ENCODE measurements around the gene NPTX1. TPM values are rescaled to one million over a fixed set of nuclear protein-coding genes. Genes with fewer than 3 reads are reported as not detected.
A peak's percentile ranks its signal among the peaks of the same experiment; 100 is the strongest.

The NPTX1 gene
- total and polyA plus RNA-seq, 12 donors: 0.30 to 68.2 (median 5.5) TPM

GRCh38 chr17:80512233-80512632 lies 35.8 kb upstream of the NPTX1 start:
- H3K36me3 ChIP-seq (replicated peaks in 1 of 2): no peaks in the 10 kb centered on the region
- H3K4me1 ChIP-seq (replicated peaks in 1 of 2): peaks cover 14 to 17% of the 10 kb centered on the region in 2 donors
- no peaks in the 10 kb centered on the region for H3K9me3 ChIP-seq (replicated peaks in 1 of 3)
- peaks cover 6% of the 10 kb centered on the region for H3K27me3 ChIP-seq
- peak overlapping the region in 3 of 5 donors; percentile 8 to 83 (median 67) for H3K27ac ChIP-seq
- TF ChIP-seq, protein P1, sequence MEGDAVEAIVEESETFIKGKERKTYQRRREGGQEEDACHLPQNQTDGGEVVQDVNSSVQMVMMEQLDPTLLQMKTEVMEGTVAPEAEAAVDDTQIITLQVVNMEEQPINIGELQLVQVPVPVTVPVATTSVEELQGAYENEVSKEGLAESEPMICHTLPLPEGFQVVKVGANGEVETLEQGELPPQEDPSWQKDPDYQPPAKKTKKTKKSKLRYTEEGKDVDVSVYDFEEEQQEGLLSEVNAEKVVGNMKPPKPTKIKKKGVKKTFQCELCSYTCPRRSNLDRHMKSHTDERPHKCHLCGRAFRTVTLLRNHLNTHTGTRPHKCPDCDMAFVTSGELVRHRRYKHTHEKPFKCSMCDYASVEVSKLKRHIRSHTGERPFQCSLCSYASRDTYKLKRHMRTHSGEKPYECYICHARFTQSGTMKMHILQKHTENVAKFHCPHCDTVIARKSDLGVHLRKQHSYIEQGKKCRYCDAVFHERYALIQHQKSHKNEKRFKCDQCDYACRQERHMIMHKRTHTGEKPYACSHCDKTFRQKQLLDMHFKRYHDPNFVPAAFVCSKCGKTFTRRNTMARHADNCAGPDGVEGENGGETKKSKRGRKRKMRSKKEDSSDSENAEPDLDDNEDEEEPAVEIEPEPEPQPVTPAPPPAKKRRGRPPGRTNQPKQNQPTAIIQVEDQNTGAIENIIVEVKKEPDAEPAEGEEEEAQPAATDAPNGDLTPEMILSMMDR (IDR thresholded peaks at IDR 0.05): no peak
- TF ChIP-seq POLR2A (IDR thresholded peaks at IDR 0.05): no peak
- no peak overlapping the region for H3K4me3 ChIP-seq
- intact Hi-C loops (cut with DNase I): no loop called here
- WGBS, 4 donors: 66 to 82% (median 72%) methylated on average over 8 to 15 of the region's 15 CpGs
- peak in 6 of 7 donors; percentile 59 to 78 (median 73) for DNase-seq

GRCh38 chr17:80511222-80512180 lies 35.1 kb upstream of the NPTX1 start:
- 75 to 92% (median 84%) methylated on average over 9 to 18 of the region's 18 CpGs for WGBS, 4 donors
- Histone ChIP-seq H3K4me1 (replicated peaks in 1 of 2) (peaks cover 14 to 17% of the 10 kb centered on the region in 2 donors), H3K27me3 (peaks cover 6% of the 10 kb centered on the region), H3K36me3 (replicated peaks in 1 of 2) (no peaks in the 10 kb centered on the region), H3K9me3 (replicated peaks in 1 of 3) (no peaks in the 10 kb centered on the region), H3K27ac (no peak overlapping the region), H3K4me3 (no peak overlapping the region)
- intact Hi-C loops (cut with DNase I): no loop called here
- TF ChIP-seq POLR2A (IDR thresholded peaks at IDR 0.05): no peak
- TF ChIP-seq, protein P1 (IDR thresholded peaks at IDR 0.05): no peak
- DNase-seq: no peak

- WGBS, 4 donors: 76 to 89% (median 82%) methylated on average over 2 to 9 of the region's 9 CpGs
- no peak overlapping the region for H3K27ac ChIP-seq
- TF ChIP-seq, protein P1 (IDR thresholded peaks at IDR 0.05): no peak
- no peak for TF ChIP-seq POLR2A (IDR thresholded peaks at IDR 0.05)
- no peaks in the 10 kb centered on the region for H3K9me3 ChIP-seq (replicated peaks in 1 of 3)
- no peaks in the 10 kb centered on the region for H3K36me3 ChIP-seq (replicated peaks in 1 of 2)
- no peak overlapping the region for H3K4me3 ChIP-seq
- intact Hi-C loops (cut with DNase I): no loop called here
- peaks cover 6% of the 10 kb centered on the region for H3K27me3 ChIP-seq
- no peak for DNase-seq
- H3K4me1 ChIP-seq (replicated peaks in 1 of 2): peaks cover 14 to 17% of the 10 kb centered on the region in 2 donors
Observed at GRCh38 chr17:80510772-80511171, 34.4 kb upstream of the NPTX1 start.

GRCh38 chr17:80510132-80510531 lies 33.7 kb upstream of the NPTX1 start:
- intact Hi-C loops (cut with DNase I): no loop called here

More at GRCh38 chr17:80510132-80510531, 33.7 kb upstream of the NPTX1 start:
- Histone ChIP-seq H3K27me3 (peaks cover 6% of the 10 kb centered on the region), H3K4me1 (replicated peaks in 1 of 2) (peaks cover 14 to 17% of the 10 kb centered on the region in 2 donors), H3K9me3 (replicated peaks in 1 of 3) (no peaks in the 10 kb centered on the region), H3K36me3 (replicated peaks in 1 of 2) (no peaks in the 10 kb centered on the region), H3K4me3 (no peak overlapping the region), H3K27ac (no peak overlapping the region)
- WGBS, 4 donors: 84 to 91% (median 87%) methylated on average over 13 to 14 of the region's 14 CpGs
- no peak for DNase-seq
- TF ChIP-seq POLR2A (IDR thresholded peaks at IDR 0.05): no peak
- TF ChIP-seq, protein P1 (IDR thresholded peaks at IDR 0.05): no peak

All from adrenal gland (tissue), 12 donors.